ENCODE data around the gene HDLBP.
"Not testable (repeated sequence)": the region's sequence is repeated elsewhere in the genome, so short reads cannot be mapped to it uniquely, and the experiment has no call there.

Gene HDLBP

GRCh38 chr2:241302759-241303651 is 12.5 kb downstream of the HDLBP start:
- no peak for DNase-seq

GRCh38 chr2:241302083-241302482 is 13.4 kb downstream of the HDLBP start:
- no peak for DNase-seq

- no peak for DNase-seq
Observed at GRCh38 chr2:241300000-241300399, 15.5 kb downstream of the HDLBP start.

GRCh38 chr2:241298673-241299072 is 16.8 kb downstream of the HDLBP start:
- no peak for DNase-seq

GRCh38 chr2:241296767-241297166 is 18.7 kb downstream of the HDLBP start:
- no peak for DNase-seq

- no peak for DNase-seq
Observed at GRCh38 chr2:241295326-241296095, 20.0 kb downstream of the HDLBP start.

- DNase-seq = not testable (repeated sequence)
Observed at GRCh38 chr2:241293378-241293797, 22.1 kb downstream of the HDLBP start.

GRCh38 chr2:241291977-241292376 is 23.5 kb downstream of the HDLBP start:
- DNase-seq = no peak

GRCh38 chr2:241291153-241291552 is 24.3 kb downstream of the HDLBP start:
- DNase-seq = no peak

GRCh38 chr2:241289597-241289996 is 25.9 kb downstream of the HDLBP start:
- DNase-seq = no peak

- no peak for DNase-seq
Observed at GRCh38 chr2:241289053-241289452, 26.4 kb downstream of the HDLBP start.

- DNase-seq = no peak
Observed at GRCh38 chr2:241288324-241288888, 27.1 kb downstream of the HDLBP start.

- DNase-seq = no peak
Observed at GRCh38 chr2:241286348-241287090, 29.0 kb downstream of the HDLBP start.

- no peak for DNase-seq
Observed at GRCh38 chr2:241285596-241285995, 29.9 kb downstream of the HDLBP start.

GRCh38 chr2:241282555-241282954 is 32.9 kb downstream of the HDLBP start:
- no peak for DNase-seq

- DNase-seq = no peak
Observed at GRCh38 chr2:241280291-241280690, 35.2 kb downstream of the HDLBP start.

- no peak for DNase-seq
Observed at GRCh38 chr2:241279828-241280227, 35.6 kb downstream of the HDLBP start.

- DNase-seq = no peak
Observed at GRCh38 chr2:241279413-241279812, 36.1 kb downstream of the HDLBP start.

GRCh38 chr2:241278306-241278705 is 37.2 kb downstream of the HDLBP start:
- DNase-seq = not testable (repeated sequence)

- DNase-seq = no peak
Observed at GRCh38 chr2:241275910-241276309, 39.6 kb downstream of the HDLBP start.

- no peak for DNase-seq
Observed at GRCh38 chr2:241275504-241275903, 40.0 kb downstream of the HDLBP start.

GRCh38 chr2:241274127-241274526 is 41.3 kb downstream of the HDLBP start:
- DNase-seq = no peak

Measured in NCI-H1092 (cell line).